Measurements from ENCODE around the gene OR10H5. TPM values are rescaled to one million over a fixed set of nuclear protein-coding genes. Genes with fewer than 3 reads are reported as not detected.
"Not testable (repeated sequence)": the region's sequence is repeated elsewhere in the genome, so short reads cannot be mapped to it uniquely, and the experiment has no call there.

The OR10H5 gene
- total RNA-seq, 8 experiments from 2014 or later = 0.08 to 0.90 (median 0.32) TPM; not detected in 3

DNA sequence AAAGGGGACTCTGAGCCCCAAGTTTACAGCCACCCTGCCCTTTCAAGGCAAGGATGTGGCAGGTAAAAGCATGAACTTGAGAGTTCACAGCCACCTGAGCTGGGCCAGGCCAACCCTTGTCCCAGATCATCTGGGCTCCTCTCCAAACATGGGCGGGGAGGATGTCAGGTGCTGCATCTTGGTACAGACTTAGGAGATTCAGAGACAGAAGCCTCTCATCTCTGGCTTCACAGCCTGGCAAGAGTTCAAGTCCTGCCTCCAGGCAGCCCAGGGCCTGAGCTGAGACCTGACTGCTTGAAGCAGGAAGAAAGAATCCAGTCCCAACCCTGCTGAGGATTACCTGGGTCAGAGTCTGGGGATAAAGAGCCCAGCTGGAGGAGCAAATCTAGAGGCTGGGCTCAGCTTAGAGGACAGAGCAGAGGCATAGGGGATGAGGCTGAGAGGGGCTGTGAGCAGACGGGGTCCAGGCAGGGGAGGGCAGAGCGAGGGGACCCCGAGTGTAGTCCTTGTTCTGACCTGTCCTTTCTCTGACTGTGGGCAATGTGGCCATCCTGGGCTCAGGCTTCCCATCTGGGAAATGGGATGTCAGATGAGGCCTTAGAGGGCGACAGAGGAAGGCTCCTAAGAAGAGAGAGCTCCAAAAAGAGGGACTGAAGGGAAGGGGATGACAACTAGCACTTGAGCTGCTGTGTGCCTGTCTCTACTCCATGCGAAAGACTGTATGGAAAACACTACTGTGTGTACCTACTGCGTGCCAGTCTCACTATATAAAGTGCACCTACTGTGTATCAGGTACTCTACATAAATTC is 6.6 kb upstream of the OR10H5 start:
- Histone ChIP-seq H3K4me1 (replicated peaks in 1 of 2) (no peaks in the 10 kb centered on the region), H3K27ac (no peak overlapping the region), H3K4me3 (no peak overlapping the region)
- ATAC-seq (replicated peaks in 6 of 8) = no peak
- WGBS, 10 experiments = 0 to 71% (median 33%) methylated on average over 1 to 3 of the region's 7 CpGs; no CpG with 5 or more reads in 3 of the 10 experiments
- in situ Hi-C loops (cut with MboI; ENCODE audit: low pct_unique_long_range_greater_than_20kb in 2 of 9, low sequenced_read_pairs in 9 of 9, unreplicated experiment in 9 of 9) = no loop called here

DNA sequence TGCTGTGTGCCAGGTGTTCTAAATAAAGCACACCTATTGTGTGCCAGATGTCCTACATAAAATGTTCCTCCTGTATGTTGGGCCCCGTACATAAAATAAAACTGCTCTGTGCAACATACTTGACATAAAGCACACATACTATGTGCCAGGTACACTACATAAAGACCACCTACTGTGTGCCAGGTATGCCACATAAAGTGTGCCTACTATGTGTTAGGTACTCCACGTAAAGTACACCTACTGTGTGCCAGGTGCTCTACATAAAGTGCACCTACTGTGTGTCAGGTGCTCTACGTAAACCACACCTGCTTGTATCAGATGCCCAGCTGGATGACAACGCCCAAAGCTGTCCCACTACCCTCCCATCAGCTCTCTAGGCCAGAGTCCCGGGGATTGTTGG is 5.8 kb upstream of the OR10H5 start:
- no peak overlapping the region for H3K27ac ChIP-seq
- H3K4me3 ChIP-seq = no peak overlapping the region
- no peak for ATAC-seq (replicated peaks in 6 of 8)
- in situ Hi-C loops (cut with MboI; ENCODE audit: low pct_unique_long_range_greater_than_20kb in 2 of 9, low sequenced_read_pairs in 9 of 9, unreplicated experiment in 9 of 9) = no loop called here
- WGBS, 10 experiments = 30 to 80% (median 43%) methylated on average over 1 to 5 of the region's 5 CpGs; no CpG with 5 or more reads in 1 of the 10 experiments
- no peaks in the 10 kb centered on the region for H3K4me1 ChIP-seq (replicated peaks in 1 of 2)

DNA sequence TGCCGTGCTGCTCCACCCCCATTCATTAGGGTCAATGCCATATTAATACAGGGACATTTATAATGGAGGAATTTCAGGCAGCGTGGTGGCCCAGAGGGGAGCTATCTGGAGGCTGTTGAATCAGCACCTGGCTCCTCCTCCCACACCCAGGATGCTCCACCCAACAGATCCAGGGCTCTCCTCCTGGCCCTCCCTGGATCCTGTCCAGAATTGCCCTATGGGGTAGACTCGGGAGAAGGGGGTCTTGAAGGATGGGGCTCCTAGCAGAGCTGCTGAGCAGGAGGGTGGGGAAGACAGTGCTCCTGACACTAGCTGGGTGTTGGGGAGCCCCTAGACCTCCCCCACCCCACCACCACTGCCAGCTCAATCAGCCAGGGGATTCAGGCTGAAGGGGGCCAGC is 5.2 kb upstream of the OR10H5 start:
- in situ Hi-C loops (cut with MboI; ENCODE audit: low pct_unique_long_range_greater_than_20kb in 2 of 9, low sequenced_read_pairs in 9 of 9, unreplicated experiment in 9 of 9) = no loop called here
- H3K4me1 ChIP-seq (replicated peaks in 1 of 2) = no peaks in the 10 kb centered on the region
- no peak overlapping the region for H3K4me3 ChIP-seq
- 0 to 20% (median 20%) methylated on average over 1 of the region's 3 CpGs; no CpG with 5 or more reads in 7 of the 10 experiments for WGBS, 10 experiments
- ATAC-seq (replicated peaks in 6 of 8) = no peak
- no peak overlapping the region for H3K27ac ChIP-seq

DNA sequence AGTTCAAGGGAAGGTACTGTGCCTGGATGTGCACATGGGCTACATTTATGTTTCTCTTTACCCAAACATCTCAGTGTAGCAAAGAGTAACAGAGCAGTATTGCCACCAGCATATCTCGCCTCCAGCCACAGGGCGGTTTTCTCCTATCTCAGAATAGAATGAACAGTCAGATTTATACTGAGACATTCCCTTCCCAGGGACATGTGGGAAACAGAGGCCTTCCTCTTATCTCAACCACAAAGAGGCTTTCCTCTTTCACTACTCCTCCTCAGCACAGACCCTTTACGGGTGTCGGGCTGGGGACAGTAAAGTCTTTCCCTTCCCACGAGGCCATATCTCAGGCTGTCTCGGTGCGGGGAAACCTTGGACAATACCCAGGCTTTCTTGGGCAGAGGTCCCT is 4.6 kb upstream of the OR10H5 start:
- H3K4me3 ChIP-seq; ATAC-seq (replicated peaks in 6 of 8); in situ Hi-C loops (cut with MboI; ENCODE audit: low pct_unique_long_range_greater_than_20kb in 2 of 9, low sequenced_read_pairs in 9 of 9, unreplicated experiment in 9 of 9); H3K27ac ChIP-seq; H3K4me1 ChIP-seq (replicated peaks in 1 of 2): not testable (repeated sequence)
- WGBS, 10 experiments = 10 to 68% (median 51%) methylated on average over 2 to 7 of the region's 7 CpGs; no CpG with 5 or more reads in 4 of the 10 experiments

DNA sequence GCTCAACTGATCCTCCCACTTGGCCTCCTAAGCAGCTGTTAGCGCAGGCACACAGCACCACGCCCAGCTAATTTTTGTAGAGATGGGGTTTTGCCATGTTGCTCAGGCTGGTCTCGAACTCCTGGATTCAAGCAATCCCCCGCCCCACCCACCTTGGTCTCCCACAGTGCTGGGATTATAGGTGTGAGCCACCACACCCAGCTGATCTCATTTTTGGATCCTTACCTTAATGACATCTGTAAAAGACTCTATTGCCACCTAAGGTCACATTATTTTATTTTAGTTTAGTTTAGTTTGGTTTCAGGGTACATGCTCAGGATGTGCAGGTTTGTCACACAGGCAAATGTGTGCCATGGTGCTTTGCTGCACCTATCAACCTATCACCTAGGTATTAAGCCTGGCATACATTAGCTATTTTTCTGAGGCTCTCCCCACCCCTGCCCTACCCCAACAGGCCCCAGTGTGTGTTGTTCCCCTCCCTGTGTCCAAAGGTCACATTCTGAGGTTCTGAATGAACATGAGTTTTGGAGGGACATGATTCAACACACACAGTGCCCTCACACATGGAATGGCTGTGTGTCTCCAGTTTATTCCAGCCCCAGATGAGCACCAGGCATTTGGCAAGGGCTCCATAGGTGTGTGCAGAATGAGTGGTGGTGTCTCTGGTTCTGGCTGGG is 1.3 kb downstream of the OR10H5 start:
- H3K4me1 ChIP-seq (replicated peaks in 1 of 2) = no peaks in the 10 kb centered on the region
- WGBS, 10 experiments = 10 to 60% (median 30%) methylated on average over 1 to 2 of the region's 4 CpGs; no CpG with 5 or more reads in 7 of the 10 experiments
- in situ Hi-C loops (cut with MboI; ENCODE audit: low pct_unique_long_range_greater_than_20kb in 2 of 9, low sequenced_read_pairs in 9 of 9, unreplicated experiment in 9 of 9) = no loop called here
- no peak overlapping the region for H3K27ac ChIP-seq
- no peak for ATAC-seq (replicated peaks in 6 of 8)
- H3K4me3 ChIP-seq = no peak overlapping the region

DNA sequence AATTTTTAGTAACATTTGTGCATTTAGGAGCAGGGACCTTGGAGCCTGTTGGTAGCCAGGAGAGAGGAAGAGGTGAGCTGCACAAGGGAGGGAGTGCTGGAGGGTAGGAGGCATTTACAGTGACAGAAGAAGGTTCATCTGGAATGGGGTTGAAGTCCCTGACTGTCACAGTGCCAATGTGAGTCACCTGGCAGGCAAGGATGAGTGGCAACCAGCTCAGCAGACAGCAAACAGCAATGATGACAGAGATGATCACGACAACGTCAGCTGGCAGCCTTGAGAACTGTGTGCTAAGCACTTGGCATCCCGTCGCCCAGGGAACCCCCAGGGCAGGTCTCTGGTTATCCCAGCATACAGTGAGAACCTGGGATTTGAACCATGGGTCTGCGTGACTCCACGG is 2.6 kb downstream of the OR10H5 start:
- Histone ChIP-seq H3K4me1 (replicated peaks in 1 of 2) (no peaks in the 10 kb centered on the region), H3K4me3 (no peak overlapping the region), H3K27ac (no peak overlapping the region)
- peak in 1 of 8 experiments; percentile 11 for ATAC-seq (replicated peaks in 6 of 8)
- WGBS, 10 experiments = 0 to 27% (median 19%) methylated on average over 1 to 5 of the region's 6 CpGs; no CpG with 5 or more reads in 5 of the 10 experiments
- in situ Hi-C loops (cut with MboI; ENCODE audit: low pct_unique_long_range_greater_than_20kb in 2 of 9, low sequenced_read_pairs in 9 of 9, unreplicated experiment in 9 of 9) = no loop called here

DNA sequence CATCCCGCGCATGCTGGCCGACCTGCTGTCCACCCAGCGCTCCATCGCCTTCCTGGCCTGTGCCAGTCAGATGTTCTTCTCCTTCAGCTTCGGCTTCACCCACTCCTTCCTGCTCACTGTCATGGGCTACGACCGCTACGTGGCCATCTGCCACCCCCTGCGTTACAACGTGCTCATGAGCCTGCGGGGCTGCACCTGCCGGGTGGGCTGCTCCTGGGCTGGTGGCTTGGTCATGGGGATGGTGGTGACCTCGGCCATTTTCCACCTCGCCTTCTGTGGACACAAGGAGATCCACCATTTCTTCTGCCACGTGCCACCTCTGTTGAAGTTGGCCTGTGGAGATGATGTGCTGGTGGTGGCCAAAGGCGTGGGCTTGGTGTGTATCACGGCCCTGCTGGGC is 6.8 kb downstream of the OR10H5 start:
- H3K4me3 ChIP-seq; ATAC-seq (replicated peaks in 6 of 8); in situ Hi-C loops (cut with MboI; ENCODE audit: low pct_unique_long_range_greater_than_20kb in 2 of 9, low sequenced_read_pairs in 9 of 9, unreplicated experiment in 9 of 9); H3K27ac ChIP-seq; H3K4me1 ChIP-seq (replicated peaks in 1 of 2): not testable (repeated sequence)
- WGBS, 10 experiments = 60% methylated on average over 1 of the region's 18 CpGs; no CpG with 5 or more reads in 9 of the 10 experiments

DNA sequence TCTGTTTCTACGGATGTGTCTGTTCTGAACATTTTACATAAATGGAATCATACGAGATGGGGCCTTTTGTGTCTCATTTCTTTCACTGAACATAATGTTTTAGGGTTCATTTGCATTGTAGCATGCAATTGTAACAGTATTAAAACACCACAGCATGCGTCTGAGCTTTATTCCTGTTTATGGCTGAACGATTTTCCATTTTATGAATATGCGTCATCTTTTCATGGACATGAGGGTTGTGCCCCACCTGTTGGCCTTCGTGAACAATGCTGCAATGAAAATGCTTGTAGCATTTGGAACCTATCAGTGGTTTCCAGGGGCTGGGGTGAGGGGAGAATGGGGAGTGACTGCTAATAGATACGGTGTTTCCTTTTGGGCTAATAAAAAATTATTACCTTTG is 22.9 kb downstream of the OR10H5 start:
- WGBS, 10 experiments = 0 to 100% (median 27%) methylated on average over 1 to 7 of the region's 7 CpGs
- ATAC-seq (replicated peaks in 6 of 8) = peak in 3 of 8 experiments; percentile 90 to 92 (median 90)
- in situ Hi-C loops (cut with MboI; ENCODE audit: low pct_unique_long_range_greater_than_20kb in 2 of 9, low sequenced_read_pairs in 9 of 9, unreplicated experiment in 9 of 9) = no loop called here
- H3K4me3 ChIP-seq = no peak overlapping the region
- no peak overlapping the region for H3K27ac ChIP-seq
- H3K4me1 ChIP-seq (replicated peaks in 1 of 2) = no peaks in the 10 kb centered on the region

DNA sequence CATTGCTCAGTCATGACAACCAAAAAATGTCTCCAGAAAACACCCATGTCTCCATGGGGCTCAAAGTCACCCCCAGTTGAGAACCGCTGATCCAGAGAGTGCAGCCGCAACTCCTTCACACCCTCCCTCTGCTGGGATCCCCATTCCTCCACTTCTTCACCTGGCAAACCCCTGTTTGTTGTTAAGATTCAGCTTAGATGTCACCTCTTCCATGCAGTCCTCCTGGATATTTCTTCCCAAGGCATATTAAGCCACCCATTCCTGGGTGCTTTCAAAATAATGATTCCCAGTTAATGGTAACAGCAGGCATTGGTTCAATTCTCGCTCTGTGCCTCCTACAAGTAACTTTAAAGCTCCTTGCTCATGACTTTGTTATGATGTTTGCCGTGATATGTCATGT is 24.0 kb downstream of the OR10H5 start:
- no peak overlapping the region for H3K27ac ChIP-seq
- in situ Hi-C loops (cut with MboI; ENCODE audit: low pct_unique_long_range_greater_than_20kb in 2 of 9, low sequenced_read_pairs in 9 of 9, unreplicated experiment in 9 of 9) = no loop called here
- 0 to 60% (median 17%) methylated on average over 1 to 3 of the region's 4 CpGs; no CpG with 5 or more reads in 3 of the 10 experiments for WGBS, 10 experiments
- ATAC-seq (replicated peaks in 6 of 8) = no peak
- no peaks in the 10 kb centered on the region for H3K4me1 ChIP-seq (replicated peaks in 1 of 2)
- no peak overlapping the region for H3K4me3 ChIP-seq

DNA sequence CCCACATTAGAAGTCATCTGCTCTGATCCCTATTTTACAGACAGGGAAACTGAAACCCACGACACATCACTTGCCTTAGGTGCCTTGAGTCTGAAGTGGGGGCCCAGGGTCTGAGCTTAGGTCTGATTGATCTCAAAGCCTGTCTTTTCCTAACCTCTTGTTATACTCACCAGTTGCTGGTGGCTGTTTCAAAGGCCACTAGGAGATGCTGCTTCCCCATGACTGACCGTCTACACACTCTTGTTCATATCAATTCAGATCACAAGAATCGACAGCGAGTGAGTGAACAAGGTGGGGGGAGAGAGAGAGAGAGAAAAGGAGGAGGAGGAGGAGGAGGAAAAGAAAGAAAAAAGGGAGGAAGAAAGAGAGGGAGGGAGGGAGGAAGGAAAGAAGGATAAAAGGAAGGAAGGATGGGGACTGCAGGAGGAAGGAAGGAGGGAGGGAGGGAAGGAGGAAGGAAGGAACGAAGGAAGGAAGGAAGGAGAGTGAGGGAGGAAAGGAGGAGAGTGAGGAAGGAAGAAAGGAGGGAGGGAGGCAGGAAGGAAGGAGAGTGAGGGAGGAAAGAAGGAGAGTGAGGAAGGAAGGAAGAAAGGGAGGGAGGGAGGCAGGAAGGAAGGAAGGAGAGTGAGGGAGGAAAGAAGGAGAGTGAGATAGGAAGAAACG is 24.7 kb downstream of the OR10H5 start:
- Histone ChIP-seq H3K27ac (no peak overlapping the region), H3K4me3 (no peak overlapping the region), H3K4me1 (replicated peaks in 1 of 2) (no peaks in the 10 kb centered on the region)
- in situ Hi-C loops (cut with MboI; ENCODE audit: low pct_unique_long_range_greater_than_20kb in 2 of 9, low sequenced_read_pairs in 9 of 9, unreplicated experiment in 9 of 9) = no loop called here
- WGBS, 10 experiments = 0 to 42% (median 14%) methylated on average over 1 to 6 of the region's 6 CpGs; no CpG with 5 or more reads in 2 of the 10 experiments
- peak in 1 of 8 experiments; percentile 30 for ATAC-seq (replicated peaks in 6 of 8)

DNA sequence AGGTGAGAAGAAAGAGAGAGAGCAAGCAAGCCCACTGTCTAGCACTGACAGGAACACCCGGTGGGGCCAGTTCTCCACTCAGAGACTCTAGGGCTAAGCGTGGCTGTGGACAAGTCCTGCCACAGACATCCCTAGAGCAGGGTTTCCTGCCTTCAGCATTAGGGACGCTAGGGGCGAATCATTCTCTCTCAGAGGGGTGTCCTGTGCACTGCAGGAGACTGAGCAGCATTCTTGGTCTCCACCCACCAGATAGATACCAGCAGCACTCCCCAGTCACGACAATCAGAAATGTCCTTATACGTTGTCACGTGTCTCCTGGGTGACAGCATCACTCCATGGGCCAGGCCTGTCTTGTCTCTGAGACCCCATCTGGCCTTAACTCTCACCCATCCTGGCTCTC is 26.5 kb downstream of the OR10H5 start:
- ATAC-seq (replicated peaks in 6 of 8) = no peak
- Histone ChIP-seq H3K27ac (no peak overlapping the region), H3K4me3 (no peak overlapping the region), H3K4me1 (replicated peaks in 1 of 2) (no peaks in the 10 kb centered on the region)
- in situ Hi-C loops (cut with MboI; ENCODE audit: low pct_unique_long_range_greater_than_20kb in 2 of 9, low sequenced_read_pairs in 9 of 9, unreplicated experiment in 9 of 9) = no loop called here
- WGBS, 10 experiments = 0 to 83% (median 10%) methylated on average over 1 to 4 of the region's 7 CpGs; no CpG with 5 or more reads in 1 of the 10 experiments

DNA sequence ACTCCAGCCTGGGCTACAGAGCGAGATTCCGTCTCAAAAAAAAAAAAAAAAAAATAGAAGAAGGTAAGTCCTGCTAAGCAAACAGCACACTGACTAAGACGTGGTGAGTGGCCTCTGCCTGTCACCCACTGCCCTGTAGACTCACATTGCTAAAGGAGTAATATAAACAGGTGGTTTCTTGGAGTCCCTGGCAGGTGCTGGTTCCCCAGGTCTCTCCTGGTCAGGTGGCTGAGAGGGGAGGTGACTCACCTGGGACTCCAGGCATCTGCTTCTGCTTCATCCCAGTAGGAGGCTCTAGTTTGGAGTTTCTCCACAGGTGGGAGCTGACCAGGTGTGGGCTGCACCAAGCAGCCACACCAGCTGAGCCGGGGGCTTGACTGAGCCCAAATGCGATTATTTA is 27.8 kb downstream of the OR10H5 start, which contains the start of gene OR10H1:
Gene OR10H1 (minus strand): TSS at position 359 of the 400 bp plus-strand sequence. CDS start 7,627 bp downstream, outside the sequence.
- WGBS, 10 experiments = 0 to 54% (median 12%) methylated on average over 1 to 3 of the region's 5 CpGs; no CpG with 5 or more reads in 3 of the 10 experiments
- in situ Hi-C loops (cut with MboI; ENCODE audit: low pct_unique_long_range_greater_than_20kb in 2 of 9, low sequenced_read_pairs in 9 of 9, unreplicated experiment in 9 of 9) = no loop called here
- H3K4me1 ChIP-seq (replicated peaks in 1 of 2) = no peaks in the 10 kb centered on the region
- no peak within 1 kb of the TSS for H3K4me3 ChIP-seq
- no peak for ATAC-seq (replicated peaks in 6 of 8)
- H3K27ac ChIP-seq = no peak within 1 kb of the TSS

DNA sequence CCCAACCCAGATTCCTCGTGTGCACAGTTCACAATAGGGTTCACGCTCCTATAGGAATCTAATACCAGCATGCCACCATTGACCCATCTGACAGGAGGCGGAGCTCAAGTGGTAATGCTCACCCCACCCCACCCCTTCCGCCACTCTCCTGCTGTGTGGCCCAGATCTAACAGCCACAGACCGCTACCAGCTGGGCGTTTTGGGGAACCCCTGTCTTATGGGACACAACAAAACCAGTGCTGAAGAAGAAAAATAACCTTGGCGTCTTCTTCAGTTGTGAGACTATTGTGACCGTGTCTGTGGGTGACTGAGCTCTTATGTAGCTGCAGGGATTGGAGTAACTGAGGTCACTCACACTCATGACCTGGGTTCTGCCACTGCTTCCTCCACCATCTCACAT is 33.2 kb downstream of the OR10H5 start:
- no peak for ATAC-seq (replicated peaks in 6 of 8)
- in situ Hi-C loops (cut with MboI; ENCODE audit: low pct_unique_long_range_greater_than_20kb in 2 of 9, low sequenced_read_pairs in 9 of 9, unreplicated experiment in 9 of 9) = no loop called here

More for the DNA sequence above, 33.2 kb downstream of the OR10H5 start:
- no peaks in the 10 kb centered on the region for H3K4me1 ChIP-seq (replicated peaks in 1 of 2)
- no peak overlapping the region for H3K27ac ChIP-seq
- 0 to 61% (median 33%) methylated on average over 1 to 7 of the region's 8 CpGs; no CpG with 5 or more reads in 3 of the 10 experiments for WGBS, 10 experiments
- H3K4me3 ChIP-seq = no peak overlapping the region
